Colonic mucosa (tissue), 4 donors: ENCODE results near the gene GRIA2. TPM values are rescaled to one million over a fixed set of nuclear protein-coding genes. Genes with fewer than 3 reads are reported as not detected.

Experiments used
- DNase-seq: peaks from one replicate; pipeline ENCODE4 v3.0.0-alpha.2; 2020
- H3K27ac ChIP-seq: fragments of 200-600 bp; one replicate; pipeline ENCODE4 v1.8.0; 2021
- H3K27me3 ChIP-seq: fragments of 200-600 bp; one replicate; pipeline ENCODE4 v1.8.0; 2021
- H3K36me3 ChIP-seq: fragments of 200-600 bp; one replicate; pipeline ENCODE4 v1.8.0; 2021
- H3K4me1 ChIP-seq: fragments of 200-600 bp; one replicate; pipeline ENCODE4 v1.8.0; 2021; ENCODE audit warnings: mild to moderate bottlenecking
- H3K4me3 ChIP-seq: fragments of 200-600 bp; one replicate; pipeline ENCODE4 v1.8.0; 2021
- H3K9ac ChIP-seq, 2 donors: one replicate each; pipeline ENCODE4 v1.7.0; 2013; ENCODE audit warnings: control low read depth in 2 of 2, low read depth in 2 of 2, low read length in 2 of 2
- H3K9me3 ChIP-seq: fragments of 200-600 bp; one replicate; pipeline ENCODE4 v1.8.0; 2021
- CTCF ChIP-seq: fragments of 200-600 bp; IDR thresholded peaks from one replicate; pipeline ENCODE4 v1.8.0; 2022; ENCODE audit warnings: antibody characterized with exemption, mild to moderate bottlenecking
- intact Hi-C: fragments of 100-400 bp; cut with DNase I; formaldehyde crosslinking; loops from one replicate; pipeline ENCODE4 v1.14.1; 2022
- total RNA-seq, 2 donors: library from RNA; stranded (reverse); fragmentation: NEBNext Ultra II Directional in 1 of 2; extraction: Animal tissue kit (Norgen Biotek cat#: 25700) in 1 of 2; gene quantifications; one replicate each; pipeline ENCODE4 v1.2.1, GENCODE V29; 2021
- donor health status: healthy.
- donor health status: DM: no; HTN: no; CAD: no.
- donor health status: DM: no; HTN: no; CAD: no.

Gene GRIA2
- total RNA-seq, 2 donors from 2014 or later, result not detected

DNA sequence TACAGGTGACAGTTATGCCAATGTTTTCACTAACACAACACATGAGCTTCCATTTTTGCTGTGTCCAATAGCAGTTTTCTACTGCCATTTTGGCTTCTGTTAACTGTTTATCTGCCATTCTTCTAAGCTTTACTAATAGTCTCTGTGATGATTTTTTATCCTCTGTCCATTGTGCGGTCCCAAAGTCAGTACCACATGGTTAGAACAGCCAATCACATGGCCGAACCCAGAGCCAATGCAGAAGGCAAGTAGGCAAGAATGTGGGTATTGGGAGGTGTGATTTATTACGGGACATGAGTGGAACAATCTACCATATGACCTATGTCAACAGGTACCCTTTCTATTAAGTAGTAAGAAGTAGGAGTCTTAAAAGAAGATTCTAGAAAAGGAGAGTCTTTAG, 61.5 kb downstream of the GRIA2 start:
- intact Hi-C loops, result no loop called here
- no peaks in the 10 kb centered on the region for H3K27me3 ChIP-seq
- H3K4me1 ChIP-seq, result no peaks in the 10 kb centered on the region
- H3K9me3 ChIP-seq, result no peaks in the 10 kb centered on the region
- no peaks in the 10 kb centered on the region for H3K36me3 ChIP-seq
- DNase-seq, result no peak
- TF ChIP-seq CTCF, result no peak
- no peak overlapping the region for H3K27ac ChIP-seq
- no peak overlapping the region for H3K4me3 ChIP-seq
- H3K9ac ChIP-seq, result no peak overlapping the region

DNA sequence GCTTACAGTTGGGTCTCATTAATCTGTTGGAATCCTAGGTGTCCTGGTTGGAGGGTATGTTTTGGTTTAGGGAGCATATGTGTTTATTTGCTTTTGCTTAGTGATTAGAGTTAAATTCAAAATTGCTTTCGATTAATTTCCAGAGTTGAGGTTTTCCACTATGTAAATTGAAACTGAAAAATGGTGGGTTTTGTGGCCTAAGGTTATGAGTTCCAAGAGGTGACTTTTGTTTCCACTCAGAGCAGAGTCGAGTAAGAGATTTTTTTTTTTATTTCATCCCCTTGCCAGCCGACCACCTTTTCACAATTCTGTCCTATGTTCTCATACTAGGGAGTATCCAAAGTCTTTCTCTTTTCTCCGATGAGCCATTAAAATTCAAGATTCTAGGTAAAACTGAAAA, 66.9 kb downstream of the GRIA2 start:
- Histone ChIP-seq H3K27me3 (no peaks in the 10 kb centered on the region), H3K9me3 (no peaks in the 10 kb centered on the region), H3K9ac (no peak overlapping the region), H3K36me3 (no peaks in the 10 kb centered on the region), H3K27ac (no peak overlapping the region), H3K4me3 (no peak overlapping the region), H3K4me1 (no peaks in the 10 kb centered on the region)
- intact Hi-C loops, result no loop called here
- TF ChIP-seq CTCF, result no peak
- no peak for DNase-seq

GRCh38 chr4:157290622-157291021, 70.1 kb downstream of the GRIA2 start:
- no peaks in the 10 kb centered on the region for H3K27me3 ChIP-seq
- intact Hi-C loops, result no loop called here
- TF ChIP-seq CTCF, result no peak
- H3K9me3 ChIP-seq, result no peaks in the 10 kb centered on the region
- no peaks in the 10 kb centered on the region for H3K36me3 ChIP-seq
- DNase-seq, result no peak
- H3K4me1 ChIP-seq, result no peaks in the 10 kb centered on the region
- no peak overlapping the region for H3K4me3 ChIP-seq
- no peak overlapping the region for H3K9ac ChIP-seq
- H3K27ac ChIP-seq, result no peak overlapping the region

DNA sequence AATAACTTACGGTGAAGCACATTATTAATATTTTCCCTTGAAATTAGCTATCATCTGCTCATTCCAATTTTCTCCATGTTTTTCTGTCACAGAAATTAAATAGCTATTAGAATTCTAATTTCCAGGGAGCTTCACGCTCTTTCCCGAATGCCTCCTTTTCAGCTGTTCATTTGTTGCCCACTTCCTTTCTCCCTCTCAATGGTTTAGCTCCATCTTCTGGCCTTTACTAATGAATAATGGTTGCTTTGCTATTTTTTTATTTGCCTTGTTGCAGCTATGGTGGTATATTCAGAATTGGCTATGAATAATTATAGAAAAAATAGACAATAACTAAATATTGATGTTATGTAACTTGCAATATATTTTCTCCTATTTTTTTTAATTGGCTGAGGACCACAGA, 70.5 kb downstream of the GRIA2 start:
- intact Hi-C loops, result no loop called here
- H3K4me3 ChIP-seq, result no peak overlapping the region
- H3K4me1 ChIP-seq, result no peaks in the 10 kb centered on the region
- H3K27ac ChIP-seq, result no peak overlapping the region
- no peak overlapping the region for H3K9ac ChIP-seq
- H3K27me3 ChIP-seq, result no peaks in the 10 kb centered on the region
- TF ChIP-seq CTCF, result no peak
- no peaks in the 10 kb centered on the region for H3K9me3 ChIP-seq
- no peaks in the 10 kb centered on the region for H3K36me3 ChIP-seq
- DNase-seq, result no peak

DNA sequence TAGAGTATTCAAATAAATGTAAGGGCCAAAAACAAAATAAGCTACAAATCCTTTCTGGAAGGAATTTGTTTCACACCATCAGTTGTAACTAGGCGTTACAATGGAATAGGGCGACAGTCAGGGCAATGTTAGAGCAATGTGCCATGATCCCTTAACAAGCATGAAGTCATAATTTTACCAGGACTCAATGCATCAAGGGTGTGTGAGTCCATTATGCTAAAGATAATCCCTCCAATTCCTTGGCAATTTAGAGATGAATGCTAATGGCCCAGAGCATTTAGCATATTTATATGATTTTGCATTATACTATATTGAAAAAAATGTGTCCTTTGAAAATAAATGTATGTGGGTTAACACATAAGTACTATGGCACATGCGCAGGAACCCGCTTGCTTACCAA, 73.1 kb downstream of the GRIA2 start:
- no peaks in the 10 kb centered on the region for H3K9me3 ChIP-seq
- no peaks in the 10 kb centered on the region for H3K27me3 ChIP-seq
- H3K4me1 ChIP-seq, result no peaks in the 10 kb centered on the region
- TF ChIP-seq CTCF, result no peak
- intact Hi-C loops, result no loop called here
- H3K36me3 ChIP-seq, result no peaks in the 10 kb centered on the region
- H3K27ac ChIP-seq, result no peak overlapping the region
- no peak overlapping the region for H3K4me3 ChIP-seq
- no peak overlapping the region for H3K9ac ChIP-seq
- DNase-seq, result no peak

DNA sequence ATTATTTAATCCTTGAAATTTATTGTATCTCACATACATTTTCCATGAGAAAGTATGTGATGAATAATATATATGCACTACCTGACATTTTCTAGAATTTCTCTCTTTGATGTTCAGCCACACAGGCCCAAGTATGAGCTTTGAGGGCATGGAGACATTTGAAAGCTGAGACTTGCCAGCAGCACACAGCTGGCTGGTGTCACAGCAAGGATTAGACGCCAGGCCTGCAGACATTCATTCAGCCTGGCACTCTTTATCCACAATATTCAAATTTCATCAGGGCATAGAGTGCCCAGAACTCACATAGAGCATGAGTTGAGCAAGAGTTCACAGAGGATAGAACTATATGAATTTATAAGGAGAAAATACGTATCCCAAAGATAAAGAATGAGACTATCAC, 74.0 kb downstream of the GRIA2 start:
- TF ChIP-seq CTCF, result no peak
- no peak overlapping the region for H3K9ac ChIP-seq
- no peak for DNase-seq
- no peaks in the 10 kb centered on the region for H3K27me3 ChIP-seq
- no peak overlapping the region for H3K27ac ChIP-seq
- no peaks in the 10 kb centered on the region for H3K9me3 ChIP-seq
- no peaks in the 10 kb centered on the region for H3K36me3 ChIP-seq
- H3K4me1 ChIP-seq, result no peaks in the 10 kb centered on the region
- intact Hi-C loops, result no loop called here
- H3K4me3 ChIP-seq, result no peak overlapping the region
